Type B pancreatic cell (in vitro differentiated cells): Measurements from ENCODE around the gene KDR. TPM values are rescaled to one million over a fixed set of nuclear protein-coding genes. Genes with fewer than 3 reads are reported as not detected.

Experiments used
- DNase-seq: peaks from one replicate; pipeline ENCODE4 v3.0.0; 2021; ENCODE audit warnings: mixed read lengths; ENCODE audit not compliant: unreplicated experiment; ENCODE audit errors: extremely low spot score
- H3K27ac Mint-ChIP-seq: 2 replicates; pipeline ENCODE4 v1.8.0; 2021; ENCODE audit warnings: mild to moderate bottlenecking, mixed read lengths
- H3K27me3 Mint-ChIP-seq: 2 replicates; pipeline ENCODE4 v1.8.0; 2021; ENCODE audit warnings: mixed read lengths
- H3K36me3 Mint-ChIP-seq: 2 replicates; pipeline ENCODE4 v1.8.0; 2021; ENCODE audit warnings: mixed read lengths
- H3K4me1 Mint-ChIP-seq: one replicate; pipeline ENCODE4 v1.8.0; 2021; ENCODE audit warnings: mixed read lengths; ENCODE audit not compliant: unreplicated experiment
- H3K4me3 Mint-ChIP-seq: 2 replicates; pipeline ENCODE4 v1.8.0; 2021; ENCODE audit warnings: mild to moderate bottlenecking, mixed read lengths
- H3K9me3 Mint-ChIP-seq: 2 replicates; pipeline ENCODE4 v1.8.0; 2021; ENCODE audit warnings: mixed read lengths
- total RNA-seq: library from RNA; stranded (reverse); gene quantifications from 2 replicates; pipeline ENCODE4 v1.2.1, GENCODE V29; 2021; ENCODE audit warnings: low replicate concordance
- TF ChIP-seq, protein P1 (sequence below): fragments of 200-600 bp; sonication (generic); conservative IDR thresholded peaks from 2 replicates; pipeline ENCODE4 v1.5.0; 2021; ENCODE audit warnings: antibody characterized with exemption, mild to moderate bottlenecking

The KDR gene
- total RNA-seq, 1 donor from 2014 or later: 5.7 TPM

DNA sequence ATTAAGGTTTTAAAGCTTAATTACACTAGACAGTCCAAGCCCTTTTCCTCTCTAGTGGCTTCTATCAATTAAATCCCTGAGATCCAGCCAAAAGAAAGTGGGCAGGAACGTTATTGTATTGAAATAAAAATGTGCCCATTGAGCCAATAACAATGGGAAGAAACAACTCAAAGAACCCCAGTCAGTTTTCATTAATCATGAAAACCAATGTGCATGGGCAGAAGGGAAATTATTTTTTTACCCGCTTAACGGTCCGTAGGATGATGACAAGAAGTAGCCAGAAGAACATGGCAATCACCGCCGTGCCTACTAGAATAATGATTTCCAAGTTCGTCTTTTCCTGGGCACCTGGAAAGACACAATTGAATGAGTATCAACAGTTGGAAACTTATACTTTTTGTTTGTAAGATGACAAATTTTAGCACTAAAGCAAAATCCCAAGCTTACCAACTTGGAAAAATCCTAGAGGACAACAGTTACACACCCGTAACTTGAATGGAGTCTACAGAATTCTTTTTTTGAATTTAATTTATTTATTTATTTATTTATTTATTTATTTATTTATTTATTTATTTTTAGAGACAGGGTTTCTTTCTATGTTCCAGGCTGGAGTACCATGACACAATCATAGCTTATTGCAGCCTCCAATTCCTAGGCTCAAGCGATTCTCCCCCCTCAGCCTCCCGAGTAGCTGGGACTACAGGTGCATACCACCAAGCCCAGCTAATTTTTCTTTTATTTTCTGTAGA, 26.8 kb downstream of the KDR start:
- DNase-seq: no peak
- Mint-ChIP-seq H3K27me3 (peaks cover 3% of the 10 kb centered on the region), H3K9me3 (no peaks in the 10 kb centered on the region), H3K36me3 (no peaks in the 10 kb centered on the region), H3K4me3 (no peak overlapping the region), H3K27ac (no peak overlapping the region), H3K4me1 (no peaks in the 10 kb centered on the region)
- TF ChIP-seq, protein P1, sequence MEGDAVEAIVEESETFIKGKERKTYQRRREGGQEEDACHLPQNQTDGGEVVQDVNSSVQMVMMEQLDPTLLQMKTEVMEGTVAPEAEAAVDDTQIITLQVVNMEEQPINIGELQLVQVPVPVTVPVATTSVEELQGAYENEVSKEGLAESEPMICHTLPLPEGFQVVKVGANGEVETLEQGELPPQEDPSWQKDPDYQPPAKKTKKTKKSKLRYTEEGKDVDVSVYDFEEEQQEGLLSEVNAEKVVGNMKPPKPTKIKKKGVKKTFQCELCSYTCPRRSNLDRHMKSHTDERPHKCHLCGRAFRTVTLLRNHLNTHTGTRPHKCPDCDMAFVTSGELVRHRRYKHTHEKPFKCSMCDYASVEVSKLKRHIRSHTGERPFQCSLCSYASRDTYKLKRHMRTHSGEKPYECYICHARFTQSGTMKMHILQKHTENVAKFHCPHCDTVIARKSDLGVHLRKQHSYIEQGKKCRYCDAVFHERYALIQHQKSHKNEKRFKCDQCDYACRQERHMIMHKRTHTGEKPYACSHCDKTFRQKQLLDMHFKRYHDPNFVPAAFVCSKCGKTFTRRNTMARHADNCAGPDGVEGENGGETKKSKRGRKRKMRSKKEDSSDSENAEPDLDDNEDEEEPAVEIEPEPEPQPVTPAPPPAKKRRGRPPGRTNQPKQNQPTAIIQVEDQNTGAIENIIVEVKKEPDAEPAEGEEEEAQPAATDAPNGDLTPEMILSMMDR: no peak

DNA sequence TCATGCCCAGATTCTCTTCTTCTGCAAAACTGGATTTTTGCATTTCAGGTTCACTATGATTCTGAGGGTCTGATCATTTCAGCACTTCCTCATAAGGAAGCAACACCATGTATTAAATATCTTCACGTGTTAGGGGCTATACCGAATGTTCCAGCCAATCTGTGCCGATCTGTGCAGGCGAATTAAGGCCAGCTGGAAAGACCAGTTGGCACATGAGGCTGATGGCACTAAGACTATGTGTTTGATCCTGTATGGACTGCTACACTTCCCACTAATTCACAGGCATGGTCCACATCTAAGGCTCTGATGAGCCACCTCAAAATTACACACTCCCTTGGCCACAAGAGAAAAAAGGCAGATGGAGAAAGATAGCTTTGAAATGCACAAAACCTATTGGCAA, 28.8 kb downstream of the KDR start:
- Mint-ChIP-seq H3K36me3 (no peaks in the 10 kb centered on the region), H3K4me3 (no peak overlapping the region), H3K4me1 (no peaks in the 10 kb centered on the region), H3K27me3 (peaks cover 6% of the 10 kb centered on the region), H3K27ac (no peak overlapping the region), H3K9me3 (no peaks in the 10 kb centered on the region)
- TF ChIP-seq, protein P1: no peak
- DNase-seq: no peak

DNA sequence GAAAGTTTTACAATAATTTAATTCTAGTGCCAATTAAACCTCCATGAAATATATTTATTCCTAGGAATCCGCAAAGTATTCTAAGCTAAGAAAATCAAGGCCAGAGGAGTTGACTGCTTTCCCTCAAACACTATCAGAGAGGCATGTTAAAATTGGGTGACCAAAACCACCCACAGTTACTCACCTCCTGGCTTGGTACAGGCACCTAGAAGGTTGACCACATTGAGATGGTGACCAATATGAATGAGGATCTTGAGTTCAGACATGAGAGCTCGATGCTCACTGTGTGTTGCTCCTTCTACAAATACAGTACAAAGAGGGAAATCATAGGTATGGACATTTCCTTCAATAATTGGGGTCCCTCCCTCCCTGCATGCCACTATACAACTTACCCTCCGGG, 29.4 kb downstream of the KDR start:
- Mint-ChIP-seq H3K27me3 (peaks cover 6% of the 10 kb centered on the region), H3K36me3 (no peaks in the 10 kb centered on the region), H3K4me3 (no peak overlapping the region), H3K27ac (no peak overlapping the region), H3K4me1 (no peaks in the 10 kb centered on the region), H3K9me3 (no peaks in the 10 kb centered on the region)
- no peak for DNase-seq
- TF ChIP-seq, protein P1: no peak

DNA sequence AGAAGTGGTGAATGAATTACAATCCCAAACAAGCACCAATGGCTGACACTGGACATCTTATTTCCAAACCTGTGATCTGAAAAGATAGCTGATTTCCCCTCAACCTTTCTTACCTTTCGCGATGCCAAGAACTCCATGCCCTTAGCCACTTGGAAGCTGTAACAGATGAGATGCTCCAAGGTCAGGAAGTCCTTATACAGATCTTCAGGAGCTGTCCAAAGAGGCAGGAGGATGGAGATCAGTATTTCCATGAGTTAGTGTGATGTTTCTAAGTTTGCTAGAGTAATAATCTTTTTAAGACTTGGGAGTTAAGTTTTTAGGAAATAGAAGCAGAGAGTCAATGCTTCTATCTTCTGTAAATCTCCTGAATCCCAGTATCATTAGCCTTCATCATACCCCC, 32.9 kb downstream of the KDR start:
- no peak for DNase-seq
- TF ChIP-seq, protein P1: no peak
- Mint-ChIP-seq H3K36me3 (no peaks in the 10 kb centered on the region), H3K4me1 (no peaks in the 10 kb centered on the region), H3K9me3 (no peaks in the 10 kb centered on the region), H3K4me3 (no peak overlapping the region), H3K27ac (no peak overlapping the region), H3K27me3 (peaks cover 10% of the 10 kb centered on the region)

DNA sequence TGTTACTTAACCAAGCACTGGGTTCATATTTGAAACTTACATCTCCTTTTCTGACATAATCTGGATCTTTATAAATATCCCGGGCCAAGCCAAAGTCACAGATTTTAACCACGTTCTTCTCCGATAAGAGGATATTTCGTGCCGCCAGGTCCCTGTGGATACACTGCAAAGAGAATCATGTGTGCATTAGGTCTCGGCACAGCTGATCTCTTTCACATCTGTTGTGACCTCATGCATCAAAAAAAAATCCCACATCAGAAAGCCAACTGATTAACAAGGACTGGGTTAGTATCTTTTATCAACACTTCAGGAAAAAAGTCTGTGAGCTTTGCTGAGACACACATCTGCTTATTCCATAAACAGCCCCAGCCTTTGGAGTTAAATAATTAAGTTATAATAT, 35.5 kb downstream of the KDR start:
- Mint-ChIP-seq H3K9me3 (no peaks in the 10 kb centered on the region), H3K36me3 (no peaks in the 10 kb centered on the region), H3K27me3 (peaks cover 7% of the 10 kb centered on the region), H3K4me1 (peaks cover 4% of the 10 kb centered on the region), H3K27ac (no peak overlapping the region), H3K4me3 (no peak overlapping the region)
- TF ChIP-seq, protein P1: no peak
- no peak for DNase-seq
